ENCODE results near the gene MGAT5.

The MGAT5 gene

DNA sequence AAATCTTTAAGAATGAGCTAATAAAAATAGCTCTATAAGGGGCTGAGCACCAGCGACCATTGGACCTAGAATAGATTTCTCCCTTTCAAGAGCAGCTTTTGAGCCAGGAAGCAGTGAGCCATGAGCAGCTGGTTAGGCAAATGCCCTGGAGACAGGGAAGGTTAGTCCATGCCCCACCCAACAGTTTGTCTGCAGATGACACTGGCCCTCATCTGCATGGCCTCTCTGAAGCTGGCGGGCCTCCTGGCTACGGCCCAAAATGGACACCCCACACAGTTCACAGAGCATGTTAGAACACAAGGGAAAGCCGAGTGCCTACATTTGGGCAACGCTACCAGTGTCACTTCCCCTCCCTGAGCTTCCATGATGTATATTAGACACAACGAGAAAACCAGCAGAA is 201.1 kb downstream of the MGAT5 start:
- DNase-seq, result no peak
- Mint-ChIP-seq H3K27me3 (no peaks in the 10 kb centered on the region), H3K36me3 (ENCODE audit: low read depth) (peaks cover 38% of the 10 kb centered on the region), H3K4me3 (no peak overlapping the region), H3K9me3 (no peaks in the 10 kb centered on the region), H3K27ac (no peak overlapping the region), H3K4me1 (ENCODE audit: low read depth) (no peaks in the 10 kb centered on the region)

DNA sequence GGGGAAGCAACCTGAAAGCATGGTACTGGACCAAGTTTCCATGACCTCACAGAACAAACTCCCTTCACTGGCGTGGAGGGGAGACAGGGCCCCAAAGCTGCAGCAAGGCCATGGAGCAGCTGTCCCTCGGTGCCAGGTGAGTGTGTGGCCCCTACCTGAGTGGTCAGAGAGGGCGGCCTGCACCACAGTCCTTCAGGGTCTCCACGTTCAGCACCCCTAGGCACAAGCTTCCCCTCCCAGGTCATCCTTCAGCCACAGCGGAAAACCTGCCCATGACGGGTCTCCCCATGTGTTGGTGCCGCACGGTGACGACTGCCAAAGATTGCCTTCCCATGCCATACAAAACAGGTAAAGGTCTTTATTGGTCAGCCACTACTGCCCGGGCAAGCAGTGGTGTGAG is 201.6 kb downstream of the MGAT5 start:
- no peaks in the 10 kb centered on the region for H3K4me1 Mint-ChIP-seq (ENCODE audit: low read depth)
- H3K4me3 Mint-ChIP-seq, result no peak overlapping the region
- DNase-seq, result no peak
- H3K9me3 Mint-ChIP-seq, result no peaks in the 10 kb centered on the region
- H3K27me3 Mint-ChIP-seq, result no peaks in the 10 kb centered on the region
- H3K36me3 Mint-ChIP-seq (ENCODE audit: low read depth), result peaks cover 33% of the 10 kb centered on the region
- no peak overlapping the region for H3K27ac Mint-ChIP-seq

DNA sequence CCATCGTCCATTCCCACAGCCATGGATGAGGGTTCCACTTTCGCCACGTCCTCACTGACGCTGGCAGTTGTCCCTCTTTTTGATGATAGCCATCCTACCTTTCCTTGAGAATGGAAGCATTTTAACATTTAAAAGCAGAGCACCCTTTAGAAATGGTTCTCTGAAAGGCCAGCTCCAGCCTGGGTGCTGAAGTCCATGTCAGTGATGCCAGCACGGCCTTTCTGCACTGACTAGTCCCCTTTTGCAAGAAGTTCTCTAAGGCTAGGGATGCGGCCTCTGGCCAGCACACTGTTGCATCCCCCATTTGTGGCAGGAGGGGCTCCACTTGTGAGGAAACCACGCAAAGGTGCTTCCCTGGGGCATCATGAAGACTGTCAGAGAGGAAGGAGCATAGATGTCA is 203.5 kb downstream of the MGAT5 start:
- Mint-ChIP-seq H3K36me3 (ENCODE audit: low read depth) (peaks cover 21% of the 10 kb centered on the region), H3K27ac (no peak overlapping the region), H3K9me3 (no peaks in the 10 kb centered on the region), H3K4me3 (no peak overlapping the region), H3K27me3 (no peaks in the 10 kb centered on the region), H3K4me1 (ENCODE audit: low read depth) (no peaks in the 10 kb centered on the region)
- DNase-seq, result no peak

DNA sequence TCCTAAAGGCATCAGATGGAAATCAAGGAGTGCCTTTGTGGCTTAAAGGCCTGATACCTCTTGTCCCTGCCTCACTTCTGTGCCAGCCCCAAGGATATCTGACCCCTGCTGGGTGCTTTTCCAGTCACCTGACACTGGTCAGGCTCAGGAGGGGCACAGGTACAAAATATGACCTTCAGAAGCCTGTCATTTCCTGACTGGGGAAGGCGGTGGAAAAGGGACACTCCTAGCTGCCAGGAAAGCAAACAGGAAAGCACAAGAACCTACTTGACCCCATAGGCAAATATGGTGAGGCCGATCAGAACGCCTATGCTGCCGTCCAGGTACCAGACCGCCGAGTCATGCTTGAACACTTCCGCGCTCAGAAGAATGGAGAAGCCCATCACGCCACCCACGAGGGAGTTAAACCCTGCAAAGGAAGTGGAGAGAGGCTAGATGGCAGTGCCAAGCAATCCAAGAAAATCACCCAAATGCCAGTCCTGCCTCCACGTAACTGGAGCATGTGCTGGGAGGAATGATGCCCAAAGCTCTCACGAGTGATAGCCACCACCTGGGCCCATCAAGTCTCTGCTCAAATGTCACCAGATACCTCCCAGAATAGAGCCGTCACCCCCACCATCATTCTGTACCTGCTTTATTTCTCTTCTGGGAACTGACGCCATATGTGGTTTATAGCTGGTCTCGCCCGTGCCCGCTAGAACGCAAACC is 204.0 kb downstream of the MGAT5 start:
- Mint-ChIP-seq H3K4me3 (no peak overlapping the region), H3K27ac (no peak overlapping the region), H3K36me3 (ENCODE audit: low read depth) (peaks cover 21% of the 10 kb centered on the region), H3K9me3 (no peaks in the 10 kb centered on the region), H3K27me3 (no peaks in the 10 kb centered on the region), H3K4me1 (ENCODE audit: low read depth) (no peaks in the 10 kb centered on the region)
- DNase-seq, result no peak

DNA sequence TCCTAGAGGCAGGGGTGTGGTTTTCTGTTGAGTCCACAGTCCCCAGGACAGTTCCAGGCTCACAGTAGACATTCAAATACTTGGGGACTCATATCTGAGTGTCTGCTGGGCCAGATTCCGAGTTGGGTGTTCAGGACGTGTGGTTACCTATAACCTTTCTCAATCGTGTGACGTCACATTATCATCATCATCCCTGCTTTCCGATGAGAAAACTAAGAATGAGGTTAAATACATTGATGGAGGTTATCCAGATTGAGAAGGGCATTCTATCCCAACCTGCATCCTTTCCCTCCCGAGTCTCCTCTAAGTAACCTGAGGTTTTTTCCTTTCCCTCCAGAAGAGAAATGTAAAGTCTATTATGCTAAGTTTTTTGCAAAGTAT is 204.6 kb downstream of the MGAT5 start:
- Mint-ChIP-seq H3K36me3 (ENCODE audit: low read depth) (peaks cover 21% of the 10 kb centered on the region), H3K9me3 (no peaks in the 10 kb centered on the region), H3K27me3 (no peaks in the 10 kb centered on the region), H3K4me3 (no peak overlapping the region), H3K27ac (no peak overlapping the region), H3K4me1 (ENCODE audit: low read depth) (no peaks in the 10 kb centered on the region)
- no peak for DNase-seq

DNA sequence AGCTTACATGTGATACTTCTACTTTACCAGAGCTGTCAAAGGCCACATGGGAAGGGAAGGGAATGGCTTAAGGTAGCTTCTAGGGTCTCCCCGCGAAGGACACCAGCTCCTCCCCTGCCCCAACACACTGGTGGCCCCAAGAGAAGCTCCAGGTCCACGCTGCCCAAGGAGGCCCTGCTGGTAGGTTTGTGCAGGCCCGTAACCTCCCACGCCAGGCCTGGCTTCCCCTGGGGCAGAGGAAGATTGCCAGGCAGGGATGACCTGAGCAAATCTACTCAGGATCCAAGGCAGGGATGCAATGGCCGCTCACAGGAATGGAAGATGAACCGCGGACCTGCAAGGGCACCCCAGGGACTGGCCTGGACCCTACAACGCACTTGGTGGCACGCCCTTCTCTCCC is 205.1 kb downstream of the MGAT5 start:
- no peak overlapping the region for H3K27ac Mint-ChIP-seq
- no peaks in the 10 kb centered on the region for H3K9me3 Mint-ChIP-seq
- no peak for DNase-seq
- H3K4me1 Mint-ChIP-seq (ENCODE audit: low read depth), result no peaks in the 10 kb centered on the region
- no peaks in the 10 kb centered on the region for H3K27me3 Mint-ChIP-seq
- H3K36me3 Mint-ChIP-seq (ENCODE audit: low read depth), result peaks cover 18% of the 10 kb centered on the region
- H3K4me3 Mint-ChIP-seq, result no peak overlapping the region

DNA sequence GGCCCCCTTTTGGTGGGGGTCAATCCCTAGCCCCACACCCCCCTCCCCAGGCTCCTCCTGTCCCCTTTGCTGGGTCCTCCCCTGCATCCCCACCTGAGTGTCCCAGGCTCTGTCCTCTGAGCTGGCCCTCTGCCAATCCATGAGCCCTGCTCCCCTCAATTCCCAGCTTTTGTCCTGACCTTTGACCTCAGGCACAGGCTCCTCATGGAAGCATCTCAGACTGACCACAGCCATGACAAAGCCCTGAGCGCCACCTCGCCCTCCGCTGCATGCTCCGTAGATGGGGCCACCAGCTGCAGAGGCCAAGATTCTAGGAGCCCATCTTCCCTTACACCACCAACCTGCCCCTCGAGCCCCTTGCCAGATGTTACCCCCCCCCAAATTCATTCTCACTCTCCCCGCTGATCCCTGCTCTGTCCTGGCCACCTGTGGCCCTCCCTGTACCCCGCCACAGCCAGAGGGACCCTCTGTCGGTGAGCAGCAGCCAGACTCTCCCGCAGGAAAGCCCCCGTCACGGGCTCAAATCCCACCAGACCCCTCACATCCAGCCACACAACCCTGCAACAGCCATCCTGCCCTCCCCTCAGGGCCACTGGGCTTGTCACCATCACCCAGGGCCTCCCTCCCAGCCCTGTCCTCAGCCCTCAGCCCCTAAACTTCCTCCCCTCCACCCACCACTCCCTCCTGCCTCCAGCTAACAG is 206.0 kb downstream of the MGAT5 start:
- Mint-ChIP-seq H3K4me3 (no peak overlapping the region), H3K27ac (no peak overlapping the region), H3K27me3 (no peaks in the 10 kb centered on the region), H3K36me3 (ENCODE audit: low read depth) (peaks cover 13% of the 10 kb centered on the region), H3K9me3 (no peaks in the 10 kb centered on the region), H3K4me1 (ENCODE audit: low read depth) (no peaks in the 10 kb centered on the region)
- DNase-seq, result no peak

DNA sequence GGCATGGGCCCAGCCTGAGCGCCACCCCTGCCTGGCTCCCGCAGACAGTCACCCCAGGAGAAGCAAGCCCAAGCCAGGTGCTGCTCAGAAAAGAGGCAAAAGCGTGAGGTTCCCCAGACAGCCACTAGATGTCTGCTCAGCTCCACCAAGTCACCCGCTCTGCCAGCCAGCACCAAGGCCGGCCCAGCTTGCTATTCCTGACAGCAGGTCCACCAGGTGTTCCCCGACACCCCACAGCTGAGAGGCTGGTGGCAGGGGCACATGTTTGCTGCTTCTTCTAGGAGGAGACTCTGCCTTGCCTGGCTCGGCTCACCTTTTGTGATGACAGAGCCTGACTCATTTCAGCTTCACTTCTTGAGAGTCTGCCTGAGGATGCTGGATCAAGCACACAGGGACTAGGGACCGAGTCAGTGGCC is 206.7 kb downstream of the MGAT5 start:
- no peaks in the 10 kb centered on the region for H3K9me3 Mint-ChIP-seq
- no peaks in the 10 kb centered on the region for H3K4me1 Mint-ChIP-seq (ENCODE audit: low read depth)
- peak overlapping the region; percentile 26 for H3K27ac Mint-ChIP-seq
- H3K36me3 Mint-ChIP-seq (ENCODE audit: low read depth), result peaks cover 6% of the 10 kb centered on the region
- peak; percentile 41 for DNase-seq
- H3K27me3 Mint-ChIP-seq, result no peaks in the 10 kb centered on the region
- no peak overlapping the region for H3K4me3 Mint-ChIP-seq

DNA sequence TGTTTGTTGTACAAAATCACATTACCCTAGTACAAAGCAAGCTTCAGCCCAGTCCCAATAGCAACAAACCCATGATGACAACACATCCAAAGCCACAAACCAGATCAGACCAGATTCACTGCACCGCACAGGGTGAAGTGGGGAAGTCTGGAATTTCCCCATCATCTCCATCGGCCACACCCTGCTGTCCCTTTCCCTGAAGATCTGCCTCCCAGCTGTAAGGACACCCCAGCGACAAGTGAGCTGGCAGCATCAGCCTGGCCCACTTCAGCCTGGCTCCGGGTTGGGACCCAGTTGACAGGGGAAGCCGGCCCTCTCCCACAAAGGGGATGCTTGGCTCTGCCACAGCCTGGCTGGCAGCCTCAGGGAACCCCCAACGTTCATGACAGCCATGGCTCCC is 207.6 kb downstream of the MGAT5 start:
- H3K36me3 Mint-ChIP-seq (ENCODE audit: low read depth), result no peaks in the 10 kb centered on the region
- no peak overlapping the region for H3K27ac Mint-ChIP-seq
- DNase-seq, result no peak
- H3K4me3 Mint-ChIP-seq, result no peak overlapping the region
- H3K9me3 Mint-ChIP-seq, result no peaks in the 10 kb centered on the region
- no peaks in the 10 kb centered on the region for H3K27me3 Mint-ChIP-seq
- no peaks in the 10 kb centered on the region for H3K4me1 Mint-ChIP-seq (ENCODE audit: low read depth)

DNA sequence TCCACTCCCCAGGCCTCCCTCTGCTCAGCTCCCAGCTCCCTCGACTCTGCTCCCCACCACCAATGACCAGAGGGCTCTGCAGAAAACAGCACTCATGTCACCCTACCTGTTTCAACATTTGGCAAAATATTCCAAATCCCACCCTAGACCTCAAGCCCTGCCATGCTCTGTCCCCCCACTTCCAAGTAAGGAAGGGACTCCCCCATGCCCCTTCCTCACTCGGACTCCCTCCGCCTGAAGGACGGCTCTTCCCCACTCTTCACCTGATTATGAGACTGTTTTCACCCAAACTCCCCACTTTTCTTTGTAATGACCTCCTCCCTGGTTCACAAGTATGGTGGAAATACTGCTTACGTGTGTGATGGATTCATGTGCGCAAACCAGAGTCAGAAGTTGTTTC is 208.4 kb downstream of the MGAT5 start:
- no peak for DNase-seq
- H3K27ac Mint-ChIP-seq, result no peak overlapping the region
- no peaks in the 10 kb centered on the region for H3K27me3 Mint-ChIP-seq
- H3K4me3 Mint-ChIP-seq, result no peak overlapping the region
- no peaks in the 10 kb centered on the region for H3K36me3 Mint-ChIP-seq (ENCODE audit: low read depth)
- no peaks in the 10 kb centered on the region for H3K4me1 Mint-ChIP-seq (ENCODE audit: low read depth)
- no peaks in the 10 kb centered on the region for H3K9me3 Mint-ChIP-seq

DNA sequence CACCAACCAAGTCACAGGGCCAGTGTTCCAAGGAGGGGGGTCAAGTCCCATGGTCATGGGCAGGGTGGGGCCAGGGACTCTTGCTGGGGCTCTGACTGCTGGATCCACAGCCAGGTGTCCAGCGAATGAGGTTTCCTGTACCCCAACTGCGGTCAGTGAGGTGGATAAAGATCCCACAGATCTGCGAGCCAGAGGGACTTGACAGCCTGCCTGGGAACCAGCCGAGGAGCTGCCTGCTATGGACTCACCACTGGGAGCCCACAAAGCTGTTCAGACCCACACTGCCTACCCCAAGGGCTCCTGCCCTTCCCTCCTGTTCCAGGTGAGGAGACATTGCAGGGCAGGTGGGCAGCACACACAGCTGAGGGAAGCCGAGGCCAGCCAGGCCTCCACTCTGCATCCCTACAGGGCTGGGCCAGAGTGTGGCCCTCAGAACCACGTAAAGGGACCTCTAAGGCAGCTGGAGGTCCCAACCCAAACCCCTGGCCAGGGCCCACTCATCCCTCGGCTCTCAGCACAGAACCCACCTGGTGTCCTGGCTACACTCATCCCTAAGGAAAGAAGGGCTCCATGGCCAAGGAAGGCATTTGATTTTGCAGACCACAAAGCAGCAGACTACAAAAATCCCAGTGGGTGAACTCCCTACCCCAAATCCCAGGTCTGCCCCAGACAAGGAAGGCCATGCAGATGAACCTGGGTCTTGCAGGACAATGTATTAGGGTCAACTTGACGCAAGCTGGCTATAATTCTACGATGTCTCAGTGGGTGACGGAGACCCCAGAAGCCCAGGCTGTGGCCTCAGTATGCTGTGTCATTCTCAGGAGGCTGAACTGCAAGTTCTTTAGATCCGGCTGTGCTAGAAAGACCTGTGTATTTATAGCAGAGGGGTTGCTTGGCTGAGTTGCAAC is 209.2 kb downstream of the MGAT5 start:
- no peak overlapping the region for H3K4me3 Mint-ChIP-seq
- no peaks in the 10 kb centered on the region for H3K4me1 Mint-ChIP-seq (ENCODE audit: low read depth)
- H3K36me3 Mint-ChIP-seq (ENCODE audit: low read depth), result no peaks in the 10 kb centered on the region
- no peaks in the 10 kb centered on the region for H3K9me3 Mint-ChIP-seq
- no peaks in the 10 kb centered on the region for H3K27me3 Mint-ChIP-seq
- H3K27ac Mint-ChIP-seq, result no peak overlapping the region
- no peak for DNase-seq

DNA sequence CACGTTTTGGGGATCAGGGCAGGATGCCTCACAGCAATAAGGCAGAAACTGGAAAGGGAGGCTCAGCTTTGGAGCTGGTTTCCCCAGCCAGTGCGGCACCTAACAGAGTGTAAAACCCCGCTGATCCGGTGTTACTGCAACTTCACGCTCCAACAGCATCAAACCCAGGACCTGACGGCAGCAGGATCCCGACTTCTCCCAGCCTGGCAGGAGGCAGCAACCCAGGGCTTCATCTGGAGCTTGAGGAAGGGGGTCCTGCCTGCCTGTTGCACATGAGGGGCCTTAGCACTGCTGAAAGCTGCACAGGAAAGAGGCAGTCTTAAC is 209.8 kb downstream of the MGAT5 start:
- Mint-ChIP-seq H3K4me3 (no peak overlapping the region), H3K27me3 (no peaks in the 10 kb centered on the region), H3K27ac (no peak overlapping the region), H3K9me3 (no peaks in the 10 kb centered on the region), H3K4me1 (ENCODE audit: low read depth) (no peaks in the 10 kb centered on the region), H3K36me3 (ENCODE audit: low read depth) (no peaks in the 10 kb centered on the region)
- no peak for DNase-seq

DNA sequence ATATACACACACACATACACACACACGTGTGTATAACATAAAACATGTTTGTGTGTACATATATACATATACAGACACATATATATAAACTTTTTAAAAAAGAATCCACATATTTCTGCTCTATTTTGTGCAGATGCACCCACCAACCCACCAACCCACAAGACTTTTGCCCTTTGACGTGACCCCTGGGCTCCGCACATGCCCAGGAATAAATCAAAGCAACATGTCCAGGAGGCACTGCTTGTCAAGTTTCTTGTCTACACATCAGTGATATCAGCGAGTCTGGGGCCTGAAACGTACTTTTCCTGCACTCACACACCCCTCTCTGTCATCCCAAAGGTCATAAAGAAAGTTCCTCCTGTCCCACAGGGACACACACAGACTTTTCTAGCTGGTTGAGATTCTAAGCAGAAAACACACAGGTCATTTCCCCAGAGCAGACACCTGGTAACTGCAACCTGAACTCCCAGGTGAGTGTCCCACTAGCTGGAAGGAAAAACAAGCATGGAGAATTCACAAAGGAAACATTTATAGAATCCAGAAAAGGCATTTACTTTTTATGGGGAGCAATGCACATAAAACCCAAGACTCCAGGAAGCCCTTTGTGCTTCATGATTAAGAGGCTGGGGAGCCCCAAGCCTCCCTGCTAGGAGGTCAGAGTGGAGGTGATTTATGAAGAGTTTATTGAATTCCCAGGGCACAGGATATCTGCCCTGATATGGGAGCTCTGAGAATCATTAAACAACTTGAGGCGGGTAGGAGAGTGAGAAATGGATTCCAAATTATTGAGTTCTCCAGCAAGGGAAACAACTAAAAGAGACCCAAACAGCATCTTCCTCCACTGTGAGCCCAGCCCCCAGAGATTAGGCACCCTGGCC is 211.6 kb downstream of the MGAT5 start:
- H3K27ac Mint-ChIP-seq, result no peak overlapping the region
- no peaks in the 10 kb centered on the region for H3K9me3 Mint-ChIP-seq
- H3K36me3 Mint-ChIP-seq (ENCODE audit: low read depth), result no peaks in the 10 kb centered on the region
- H3K4me3 Mint-ChIP-seq, result no peak overlapping the region
- no peaks in the 10 kb centered on the region for H3K27me3 Mint-ChIP-seq
- no peak for DNase-seq
- no peaks in the 10 kb centered on the region for H3K4me1 Mint-ChIP-seq (ENCODE audit: low read depth)

DNA sequence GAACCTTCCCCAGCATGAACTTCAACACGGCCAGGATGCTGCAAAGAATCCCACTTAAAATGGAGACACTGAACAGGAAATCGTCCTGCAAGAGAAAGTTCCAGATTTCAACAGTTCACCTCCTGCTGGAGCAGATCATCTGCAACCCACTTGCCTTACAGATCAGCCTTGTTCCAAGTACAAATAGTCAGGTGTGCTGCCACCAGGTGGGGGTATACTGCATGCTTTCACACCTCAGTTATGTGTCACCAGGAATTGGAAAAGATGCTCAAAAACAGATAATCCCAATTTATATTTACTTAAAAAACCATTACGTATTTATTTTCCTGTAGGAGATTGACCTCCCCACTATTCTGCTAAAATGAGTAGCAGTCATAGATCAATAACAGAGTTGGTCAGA is 212.3 kb downstream of the MGAT5 start:
- H3K4me1 Mint-ChIP-seq (ENCODE audit: low read depth), result no peaks in the 10 kb centered on the region
- DNase-seq, result no peak
- no peaks in the 10 kb centered on the region for H3K36me3 Mint-ChIP-seq (ENCODE audit: low read depth)
- no peaks in the 10 kb centered on the region for H3K27me3 Mint-ChIP-seq
- H3K4me3 Mint-ChIP-seq, result no peak overlapping the region
- no peak overlapping the region for H3K27ac Mint-ChIP-seq
- no peaks in the 10 kb centered on the region for H3K9me3 Mint-ChIP-seq
